D721Med (cell line): ENCODE results near the gene NCOR1.

ENCODE experiments used
- DNase-seq: peaks from one replicate; pipeline ENCODE4 v3.0.0; 2011; ENCODE audit warnings: low spot score; ENCODE audit not compliant: insufficient read length
- FAIRE-seq: peaks from 2 replicates; lab custom pipeline; 2011; peaks lifted over from hg19 to GRCh38; lab: Jason Lieb, UNC
- TF ChIP-seq, protein P1 (sequence below): IDR thresholded peaks from 2 replicates; pipeline ENCODE4 v1.5.1; 2012; ENCODE audit warnings: mild to moderate bottlenecking, control low read depth; ENCODE audit not compliant: insufficient read depth; ENCODE audit errors: missing control alignments

Gene NCOR1

DNA sequence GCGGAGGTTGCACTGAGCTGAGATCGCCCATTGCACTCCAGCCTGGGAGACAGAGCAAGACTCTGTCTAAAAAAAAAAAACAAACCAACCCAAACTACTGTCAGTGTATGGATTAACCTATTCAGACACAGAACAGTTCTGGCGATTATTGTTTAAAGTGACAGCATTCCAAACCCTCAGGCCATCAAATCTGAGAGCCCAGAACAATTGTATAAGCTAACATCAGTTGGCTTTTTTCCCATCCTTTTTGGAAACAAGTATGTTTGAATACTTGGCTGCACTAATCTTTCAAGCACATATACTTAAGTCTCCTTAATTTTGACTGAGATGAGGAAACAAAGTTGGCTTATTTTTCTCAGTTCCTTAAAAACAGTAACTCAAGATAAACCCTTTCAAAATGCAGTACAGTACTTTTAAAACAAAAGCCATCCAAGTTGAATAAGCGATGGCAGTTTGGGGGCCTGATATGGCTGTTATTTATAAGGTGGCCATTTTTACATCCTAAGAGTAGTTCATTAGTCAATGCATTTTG lies 217.2 kb downstream of the NCOR1 start:
- FAIRE-seq (no peak), DNase-seq (no peak)
- TF ChIP-seq, protein P1, sequence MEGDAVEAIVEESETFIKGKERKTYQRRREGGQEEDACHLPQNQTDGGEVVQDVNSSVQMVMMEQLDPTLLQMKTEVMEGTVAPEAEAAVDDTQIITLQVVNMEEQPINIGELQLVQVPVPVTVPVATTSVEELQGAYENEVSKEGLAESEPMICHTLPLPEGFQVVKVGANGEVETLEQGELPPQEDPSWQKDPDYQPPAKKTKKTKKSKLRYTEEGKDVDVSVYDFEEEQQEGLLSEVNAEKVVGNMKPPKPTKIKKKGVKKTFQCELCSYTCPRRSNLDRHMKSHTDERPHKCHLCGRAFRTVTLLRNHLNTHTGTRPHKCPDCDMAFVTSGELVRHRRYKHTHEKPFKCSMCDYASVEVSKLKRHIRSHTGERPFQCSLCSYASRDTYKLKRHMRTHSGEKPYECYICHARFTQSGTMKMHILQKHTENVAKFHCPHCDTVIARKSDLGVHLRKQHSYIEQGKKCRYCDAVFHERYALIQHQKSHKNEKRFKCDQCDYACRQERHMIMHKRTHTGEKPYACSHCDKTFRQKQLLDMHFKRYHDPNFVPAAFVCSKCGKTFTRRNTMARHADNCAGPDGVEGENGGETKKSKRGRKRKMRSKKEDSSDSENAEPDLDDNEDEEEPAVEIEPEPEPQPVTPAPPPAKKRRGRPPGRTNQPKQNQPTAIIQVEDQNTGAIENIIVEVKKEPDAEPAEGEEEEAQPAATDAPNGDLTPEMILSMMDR, result no peak

GRCh38 chr17:15996322-15996721 lies 219.0 kb downstream of the NCOR1 start:
- no peak for DNase-seq
- TF ChIP-seq, protein P1, result no peak
- FAIRE-seq, result no peak

GRCh38 chr17:15981646-15982580 lies 233.4 kb downstream of the NCOR1 start:
- FAIRE-seq (no peak), DNase-seq (no peak)
- TF ChIP-seq, protein P1, result no peak

DNA sequence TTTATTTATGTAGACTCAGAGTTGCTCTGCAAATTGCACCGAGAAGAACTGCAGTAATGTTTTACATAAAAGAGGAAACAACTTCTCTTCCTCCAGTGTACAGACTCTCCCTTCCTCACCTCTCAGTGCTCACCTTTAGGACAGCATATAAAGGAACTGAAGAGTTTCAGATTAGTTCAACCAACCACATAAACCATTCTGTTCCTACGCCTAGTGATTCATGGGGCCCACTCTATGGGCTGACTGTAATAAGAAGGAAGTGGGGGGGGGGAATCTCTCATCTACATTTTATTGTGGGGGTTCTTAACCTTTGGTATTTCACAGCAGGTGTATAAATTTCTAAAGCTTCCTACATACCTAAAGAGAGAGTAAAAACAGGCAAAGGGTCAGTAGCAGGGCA lies 234.1 kb downstream of the NCOR1 start:
- TF ChIP-seq, protein P1, result no peak
- FAIRE-seq (no peak), DNase-seq (no peak)
